CD4-positive, alpha-beta T cell treated with Interferon alpha-2 for 1 hour (primary cell): ENCODE results near the gene ZMYM3.
"Not testable (repeated sequence)": the region's sequence is repeated elsewhere in the genome, so short reads cannot be mapped to it uniquely, and the experiment has no call there.

ENCODE experiments used
- DNase-seq, 2 donors: peaks; one replicate each; pipeline ENCODE4 v3.0.0-alpha.2; 2020 to 2022

The ZMYM3 gene

DNA sequence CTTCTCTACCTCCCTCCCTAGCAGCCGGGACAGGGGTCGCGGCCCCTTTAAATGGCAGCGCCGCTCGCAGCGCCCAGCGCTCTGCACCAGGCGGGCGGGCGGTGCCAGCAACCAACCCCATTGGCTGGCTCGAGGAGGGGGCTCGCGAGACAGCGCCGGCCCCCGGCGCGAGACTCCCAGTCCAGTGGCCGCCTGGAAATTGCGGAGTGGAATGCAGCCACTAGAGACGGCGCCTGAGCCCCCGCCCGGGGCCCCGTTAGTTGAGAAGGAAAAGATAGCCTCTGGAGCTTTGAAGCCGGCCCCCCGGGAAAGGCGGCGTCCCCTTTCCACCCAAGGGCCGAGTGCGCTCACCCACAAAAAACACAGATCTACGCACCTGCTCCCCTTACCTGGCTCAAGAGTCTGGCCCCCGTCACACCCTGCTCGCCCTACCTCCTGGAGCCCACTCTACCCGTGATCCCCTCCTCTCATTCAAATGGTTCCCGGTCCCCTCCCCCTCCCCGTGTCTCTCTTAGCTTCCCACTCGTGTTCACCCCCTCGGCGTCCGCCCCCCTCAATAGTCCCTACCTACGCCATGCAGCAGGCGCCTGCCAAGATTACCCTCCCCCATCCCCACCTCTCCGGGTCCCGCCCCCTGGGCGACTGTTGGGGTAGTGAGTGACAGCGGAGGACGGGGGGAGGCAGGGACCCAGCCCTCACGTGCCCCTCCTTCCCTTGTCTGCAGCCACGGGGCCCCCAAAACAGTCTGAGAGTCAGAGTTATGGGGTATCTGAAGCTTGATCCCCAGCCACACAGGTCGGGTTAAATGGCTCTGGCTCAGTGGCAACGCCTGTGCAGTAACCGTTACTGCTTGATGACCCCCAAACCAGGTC, at the start of gene ZMYM3:
ZMYM3 (minus strand) TSS at position 49 of the 872 bp plus-strand sequence. CDS start 885 bp downstream, outside the sequence.
- DNase-seq, result peak; percentile 81 to 87

DNA sequence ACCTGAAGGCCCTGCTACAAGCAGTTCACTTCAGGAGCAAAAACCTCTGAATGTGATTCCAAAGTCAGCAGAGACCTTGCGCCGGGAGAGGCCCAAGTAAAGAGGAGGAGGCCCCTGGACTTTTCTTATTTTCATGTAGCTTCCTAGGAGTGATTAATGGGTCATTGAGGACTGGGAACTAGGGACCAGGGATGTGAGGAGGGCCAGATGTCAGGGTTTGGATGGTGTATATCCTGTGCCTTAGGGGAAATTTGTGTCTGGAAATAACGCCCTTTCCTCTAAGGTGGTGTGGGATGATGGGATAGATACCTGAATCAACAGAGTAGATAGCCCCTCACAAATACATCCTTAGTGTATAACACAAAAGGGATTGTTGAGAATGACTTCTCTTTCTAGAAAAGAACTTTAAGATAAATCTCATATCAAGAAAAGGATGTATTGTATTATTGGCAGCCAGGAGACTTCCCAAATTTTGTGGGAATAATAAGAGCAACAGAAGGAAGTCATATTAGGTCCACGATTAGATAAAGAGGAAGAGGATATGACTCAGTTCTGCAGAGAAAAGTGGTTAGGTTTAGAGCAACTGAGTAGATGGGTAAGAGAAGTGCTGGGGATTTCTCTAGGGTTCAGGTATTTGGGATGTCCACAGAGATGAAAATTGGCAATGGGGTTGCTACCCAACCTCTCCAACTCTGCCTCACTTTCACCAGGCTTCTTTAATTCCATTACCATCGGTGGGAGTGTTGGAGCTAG, 48.7 kb upstream of the ZMYM3 start:
- no peak for DNase-seq

DNA sequence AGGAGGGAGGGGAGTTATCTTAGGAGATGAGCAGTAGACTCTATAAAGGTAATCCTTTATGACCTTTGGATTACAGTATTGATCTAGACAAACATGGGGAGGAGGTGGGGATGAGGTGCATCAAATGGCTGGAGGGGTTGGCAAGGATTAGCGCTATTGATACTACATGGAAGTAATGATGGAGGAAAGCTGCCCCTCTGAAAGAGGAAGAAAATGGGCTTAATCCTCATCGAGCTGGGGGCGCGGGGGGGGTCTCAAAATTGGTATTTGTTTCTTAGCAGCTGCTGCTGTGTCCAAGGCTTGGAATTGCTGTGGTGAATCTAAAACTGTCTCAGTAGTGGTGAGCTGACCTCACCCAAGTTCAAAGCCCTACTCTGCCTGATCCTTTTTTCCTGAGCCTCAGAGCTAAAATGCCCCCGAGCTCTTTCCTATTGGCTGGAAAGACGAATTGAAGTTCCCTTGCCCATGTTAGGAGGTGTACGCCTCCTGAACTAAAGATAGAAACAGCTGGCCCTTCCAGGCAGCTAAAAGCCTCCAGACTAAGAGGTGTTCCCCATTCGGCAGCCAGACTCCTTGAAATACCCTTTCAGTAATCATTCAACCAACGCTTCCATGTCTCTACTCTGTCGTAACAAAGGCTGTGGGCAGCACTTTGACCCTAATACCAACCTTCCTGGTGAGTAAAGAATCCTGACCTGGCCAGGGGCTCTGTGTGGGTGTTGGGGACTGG, 47.4 kb upstream of the ZMYM3 start, which contains the start of gene ITGB1BP2:
ITGB1BP2 (plus strand) TSS at position 556 of the 730 bp plus-strand sequence; CDS start at position 613, 57 bp downstream.
- no peak for DNase-seq

GRCh38 chrX:71300495-71300894, 46.6 kb upstream of the ZMYM3 start:
- not testable (repeated sequence) for DNase-seq

GRCh38 chrX:71300064-71300463, 46.1 kb upstream of the ZMYM3 start:
- not testable (repeated sequence) for DNase-seq

DNA sequence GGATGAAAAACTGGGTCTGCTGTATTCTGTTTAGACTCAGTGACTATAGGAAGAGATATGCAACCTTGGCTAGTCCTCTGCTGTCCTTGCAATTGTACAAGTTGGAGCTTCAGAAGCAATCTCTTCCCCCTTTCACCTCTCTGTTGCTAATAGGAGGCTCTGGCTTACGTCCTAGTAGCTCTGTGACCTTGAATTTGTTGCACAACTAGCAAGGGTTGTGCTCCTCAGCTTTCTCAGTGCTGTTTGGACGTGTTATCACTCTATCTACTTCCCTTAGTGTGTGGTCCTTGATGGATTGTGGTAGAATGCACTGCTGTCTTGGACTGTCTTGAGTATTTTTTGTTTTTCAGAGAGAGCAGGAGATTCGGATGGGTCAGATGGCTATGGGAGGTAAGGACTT, 44.2 kb upstream of the ZMYM3 start:
- no peak for DNase-seq

GRCh38 chrX:71296806-71297205, 42.9 kb upstream of the ZMYM3 start:
- DNase-seq, result no peak

- DNase-seq, result no peak
Measured at GRCh38 chrX:71292669-71293365, 38.9 kb upstream of the ZMYM3 start.

DNA sequence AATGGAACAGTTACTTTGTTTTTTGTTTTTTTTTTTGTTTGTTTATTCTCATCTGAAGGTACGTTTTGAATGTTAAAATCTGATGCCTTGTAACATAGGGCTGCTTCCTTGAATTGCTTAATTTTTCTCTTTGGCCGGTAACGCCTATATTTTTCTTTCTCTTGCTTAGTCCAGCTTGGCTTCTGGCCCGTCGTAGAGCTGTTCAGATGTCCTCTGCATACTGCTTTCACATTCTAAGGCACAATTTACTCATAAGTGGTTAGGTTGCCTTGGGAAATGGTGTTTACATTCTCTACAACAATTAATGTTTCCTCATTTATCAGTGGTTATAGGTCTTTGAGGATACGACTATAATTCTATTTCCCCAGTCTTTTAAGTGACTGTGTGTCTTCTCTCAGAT, 37.4 kb upstream of the ZMYM3 start:
- no peak for DNase-seq

DNA sequence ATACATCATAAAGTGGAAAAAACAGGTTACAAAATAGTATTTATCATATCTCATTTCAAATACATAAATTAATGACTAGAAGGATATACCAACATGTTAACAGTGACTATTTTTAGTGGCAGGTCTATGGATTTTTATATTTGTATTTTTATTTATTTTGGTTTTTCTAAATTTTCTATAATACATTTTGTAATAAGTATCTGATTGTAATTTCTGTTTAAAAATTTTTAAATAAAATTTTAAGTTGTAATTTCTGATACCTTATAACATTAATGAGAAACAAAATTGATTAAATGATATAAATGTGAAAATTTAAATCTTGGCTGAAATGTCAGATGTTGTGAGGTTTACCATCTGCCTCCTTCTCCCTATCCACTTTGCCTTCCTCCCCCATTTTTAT, 32.0 kb upstream of the ZMYM3 start:
- no peak for DNase-seq

DNA sequence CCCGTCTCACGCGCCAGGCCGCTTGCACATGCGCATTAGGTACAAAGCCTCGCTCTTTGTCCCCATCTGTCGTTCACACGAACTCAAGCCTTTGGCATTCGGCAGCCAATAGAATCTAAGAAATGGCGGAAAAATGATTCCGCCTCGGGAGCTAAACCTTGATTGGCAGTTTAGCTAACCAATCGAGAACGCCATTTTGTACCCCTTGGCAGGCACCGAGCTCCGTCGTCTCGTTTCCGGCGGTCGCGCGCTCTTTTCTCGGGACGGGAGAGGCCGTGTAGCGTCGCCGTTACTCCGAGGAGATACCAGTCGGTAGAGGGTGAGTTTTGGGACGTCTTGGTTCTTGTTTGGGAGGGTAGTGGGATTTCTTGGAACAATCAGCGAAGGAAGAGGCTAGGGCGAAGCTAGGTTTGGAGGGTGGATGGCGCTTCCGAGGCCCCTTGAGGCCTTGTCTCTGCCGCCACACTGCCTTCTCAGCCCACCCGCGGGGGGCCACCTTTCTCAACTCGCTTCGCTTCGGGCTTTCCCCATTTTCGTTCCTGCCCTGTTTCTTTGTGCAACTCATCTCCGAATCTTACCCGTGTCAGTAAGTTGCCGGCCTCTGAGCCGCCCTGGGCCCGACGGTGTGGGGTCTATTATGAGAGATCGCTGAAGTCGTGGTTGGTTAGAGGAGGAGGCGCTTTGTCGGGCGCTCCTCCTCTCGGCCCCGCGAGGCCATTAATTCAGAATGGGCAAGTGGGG, 29.6 kb upstream of the ZMYM3 start, which contains the start of gene NONO:
NONO (plus strand) TSS at position 233 of the 741 bp plus-strand sequence. CDS start 7,003 bp downstream, outside the sequence.
- DNase-seq, result peak; percentile 92 to 96

DNA sequence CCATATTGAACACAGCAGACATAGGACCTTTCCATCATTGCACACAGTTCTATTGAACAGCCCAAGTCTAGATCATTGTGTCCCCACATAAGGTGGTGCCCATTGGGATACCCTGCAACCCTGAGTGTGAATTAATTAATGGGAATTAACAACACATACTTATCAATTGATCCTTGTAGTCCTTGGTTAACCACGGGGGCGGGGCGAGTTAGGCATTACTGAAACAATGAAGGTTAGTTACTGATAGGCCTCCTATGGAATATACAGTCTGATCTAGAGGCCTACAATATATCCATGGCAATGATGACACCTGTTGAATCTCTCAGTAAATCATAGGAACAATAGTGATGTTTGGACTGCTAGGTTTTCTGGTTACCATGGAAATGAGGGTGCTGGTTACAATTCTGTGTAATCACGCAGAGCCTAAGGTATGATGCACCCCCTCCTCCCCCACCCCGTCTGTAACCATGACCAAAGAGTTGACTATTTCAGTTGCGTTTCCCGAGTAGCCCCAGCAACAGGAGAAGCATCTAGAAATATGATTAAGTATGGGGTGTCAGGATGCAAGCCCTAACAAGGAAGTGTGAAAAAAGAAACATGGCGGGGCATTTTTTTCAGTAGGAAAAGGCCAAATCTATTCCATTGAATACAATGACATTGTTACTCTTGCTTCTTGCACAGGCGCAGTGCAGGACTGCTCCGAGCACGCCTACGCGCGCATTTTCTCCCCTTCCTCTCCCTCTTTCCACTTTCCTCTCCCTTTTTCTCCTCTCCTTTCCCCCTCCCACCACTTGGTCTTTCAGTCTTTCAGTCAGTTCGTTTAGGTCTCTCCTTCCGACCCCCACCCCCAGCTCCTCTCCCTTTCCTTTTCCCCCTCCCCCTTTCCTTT, 28.8 kb upstream of the ZMYM3 start:
- DNase-seq, result peak; percentile 59 to 72

GRCh38 chrX:71281300-71281699, 27.4 kb upstream of the ZMYM3 start:
- DNase-seq, result not testable (repeated sequence)

- DNase-seq, result not testable (repeated sequence)
Measured at GRCh38 chrX:71272313-71272712, 18.4 kb upstream of the ZMYM3 start.

DNA sequence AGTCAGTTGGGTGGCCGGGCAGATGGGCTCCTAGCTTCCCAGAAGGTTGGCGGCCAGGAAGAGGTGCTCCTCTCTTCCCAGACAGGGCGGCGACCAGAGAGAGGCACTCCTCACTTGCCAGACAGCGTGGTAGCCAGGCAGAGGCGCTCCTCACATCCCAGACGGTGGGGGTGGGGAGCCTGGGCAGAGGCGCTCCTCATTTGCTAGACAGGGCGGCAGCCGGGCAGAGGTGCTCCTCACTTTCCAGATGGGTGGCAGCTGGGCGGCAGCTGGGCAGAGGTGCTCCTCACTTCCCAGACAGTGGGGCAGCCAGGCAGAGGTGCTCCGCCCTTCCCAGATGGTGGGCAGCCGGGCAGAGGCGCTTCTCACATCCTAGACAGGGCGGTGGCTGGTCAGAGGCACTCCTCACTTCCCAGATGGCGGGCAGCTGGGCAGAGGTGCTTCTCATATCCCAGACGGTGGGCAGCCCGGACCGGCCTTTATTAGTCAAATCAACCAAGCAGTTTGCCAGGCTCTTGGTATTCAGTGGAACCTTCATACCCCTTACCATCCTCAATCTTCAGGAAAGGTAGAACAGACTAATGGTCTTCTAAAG, 16.0 kb upstream of the ZMYM3 start:
- no peak for DNase-seq

- DNase-seq, result not testable (repeated sequence)
Measured at GRCh38 chrX:71268624-71269023, 14.7 kb upstream of the ZMYM3 start.

GRCh38 chrX:71256856-71257255, 2.9 kb upstream of the ZMYM3 start:
- DNase-seq, result no peak

- DNase-seq, result no peak
Measured at GRCh38 chrX:71256051-71256450, 2.1 kb upstream of the ZMYM3 start.

DNA sequence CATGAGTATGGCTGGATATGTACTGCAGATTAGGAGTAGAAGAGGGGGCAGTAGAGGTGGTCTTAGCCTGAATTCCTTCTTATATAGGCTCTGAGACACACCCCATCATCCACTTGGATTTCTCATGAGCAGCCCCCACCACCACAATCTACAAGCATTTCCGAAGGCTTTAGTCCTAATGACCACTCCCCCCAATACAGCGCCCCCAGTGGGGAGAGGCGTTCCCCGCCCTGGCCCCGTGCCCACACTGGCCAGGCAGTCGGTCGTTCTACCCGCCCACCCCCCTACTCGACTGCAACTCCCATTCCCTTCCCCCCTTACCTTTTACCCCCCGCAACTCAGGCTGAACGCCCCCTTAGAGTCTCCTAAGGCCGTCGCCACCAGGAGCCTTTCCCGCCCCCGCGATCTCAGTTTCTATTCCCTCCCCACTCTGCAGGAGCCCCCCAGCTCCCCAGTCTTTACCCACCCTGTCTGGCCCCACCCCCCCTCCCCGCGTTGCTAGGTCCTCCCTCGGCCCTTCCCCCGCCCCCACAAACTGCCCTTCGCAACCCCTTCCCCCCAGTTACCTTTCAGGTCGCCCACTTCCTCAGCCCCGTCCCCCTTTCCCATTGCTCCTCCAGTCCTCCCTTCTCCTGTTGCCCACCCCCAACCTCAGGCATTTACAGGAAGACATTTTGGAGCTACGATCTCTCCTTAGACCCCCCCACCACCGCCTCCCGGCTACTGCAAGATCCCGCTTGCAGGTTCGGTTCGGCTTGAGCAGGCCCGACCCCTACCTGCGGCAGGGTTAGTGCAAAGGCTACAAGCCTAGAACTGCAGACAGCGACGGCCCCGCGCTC, 468 bp downstream of the ZMYM3 start:
- peak; percentile 32 to 47 for DNase-seq
